ENCODE results near the gene CMTM4. TPM values are rescaled to one million over a fixed set of nuclear protein-coding genes. Genes with fewer than 3 reads are reported as not detected.
A peak's percentile ranks its signal among the peaks of the same experiment; 100 is the strongest.

The CMTM4 gene
- total RNA-seq, result 1 to 10 TPM; 2.0 to 3.1 TPM
- under 1 TPM in 2 of 3 donors, not detected in 1; 0.15 to 0.26 TPM for polyA plus RNA-seq
- 2.9 to 6.9 (median 5.2) reads per million in 6 experiments for total RNA-seq

GRCh38 chr16:66696669-66697630 lies at the start of gene CMTM4:
Gene CMTM4, minus strand, starts transcription at chr16:66696743. Its CDS starts 218 bp downstream, at chr16:66696525.
- Mint-ChIP-seq H3K9me3 (no peaks in the 10 kb centered on the region), H3K4me3 (peak within 1 kb of the TSS; percentile 79 to 90 (median 85)), H3K27ac (peak within 1 kb of the TSS; percentile 15 to 87 (median 72)), H3K4me1 (peaks cover 6 to 19% (median 16%) of the 10 kb centered on the region in 4 donors), H3K36me3 (no peaks in the 10 kb centered on the region), H3K27me3 (peaks cover 0 to 9% (median 0%) of the 10 kb centered on the region in 5 donors)
- POLR2A ChIA-PET, result interaction anchor here (0.5 kb wide), 1 partner anchor 41 kb away, joined by 3 read pairs; no protein-coding TSS in a partner anchor
- ATAC-seq, result peak; percentile 87 to 89
- peak; percentile 46 to 91 (median 76) for DNase-seq

- DNase-seq (no peak), ATAC-seq (no peak)
- Mint-ChIP-seq H3K9me3 (no peaks in the 10 kb centered on the region), H3K27ac (peak overlapping the region in 4 of 10 donors; percentile 21 to 71 (median 50)), H3K27me3 (no peaks in the 10 kb centered on the region), H3K36me3 (peaks cover 2 to 73% (median 3%) of the 10 kb centered on the region in 3 donors), H3K4me3 (peak overlapping the region in 2 of 10 donors; percentile 6 to 17), H3K4me1 (peaks cover 23 to 57% (median 41%) of the 10 kb centered on the region in 4 donors)
- POLR2A ChIA-PET, result no interaction called here
Measured at GRCh38 chr16:66746048-66746447, 49.5 kb upstream of the CMTM4 start.

GRCh38 chr16:66741950-66742808 lies 45.6 kb upstream of the CMTM4 start:
- no peak for DNase-seq
- H3K36me3 Mint-ChIP-seq, result peaks cover 0 to 85% (median 4%) of the 10 kb centered on the region in 3 donors
- peak overlapping the region in 2 of 10 donors; percentile 33 to 49 for H3K27ac Mint-ChIP-seq
- peaks cover 12 to 47% (median 25%) of the 10 kb centered on the region in 4 donors for H3K4me1 Mint-ChIP-seq
- H3K4me3 Mint-ChIP-seq, result no peak overlapping the region
- no peaks in the 10 kb centered on the region for H3K9me3 Mint-ChIP-seq
- POLR2A ChIA-PET, result interaction anchor here (0.9 kb wide), 1 partner anchor 10 kb away, joined by 3 read pairs; the partner anchor contains the start of gene DYNC1LI2
- H3K27me3 Mint-ChIP-seq, result no peaks in the 10 kb centered on the region
- no peak for ATAC-seq

- DNase-seq (no peak), ATAC-seq (no peak)
- Mint-ChIP-seq H3K27me3 (no peaks in the 10 kb centered on the region), H3K4me3 (no peak overlapping the region), H3K36me3 (peaks cover 0 to 85% (median 4%) of the 10 kb centered on the region in 3 donors), H3K27ac (no peak overlapping the region), H3K9me3 (no peaks in the 10 kb centered on the region), H3K4me1 (peaks cover 12 to 40% (median 21%) of the 10 kb centered on the region in 4 donors)
- POLR2A ChIA-PET, result interaction anchor here (0.9 kb wide), 1 partner anchor 11 kb away, joined by 3 read pairs; the partner anchor contains the start of gene DYNC1LI2
Measured at GRCh38 chr16:66741169-66741900, 44.8 kb upstream of the CMTM4 start.

- no peak for DNase-seq
- POLR2A ChIA-PET, result interaction anchor here (1.1 kb wide), 1 partner anchor 11 kb away, joined by 3 read pairs; the partner anchor contains the start of gene DYNC1LI2
- Mint-ChIP-seq H3K27me3 (no peaks in the 10 kb centered on the region), H3K4me3 (no peak overlapping the region), H3K27ac (peak overlapping the region in 4 of 10 donors; percentile 1 to 54 (median 29)), H3K4me1 (peaks cover 8 to 35% (median 19%) of the 10 kb centered on the region in 4 donors), H3K9me3 (no peaks in the 10 kb centered on the region), H3K36me3 (peaks cover 4 to 88% (median 4%) of the 10 kb centered on the region in 3 donors)
- no peak for ATAC-seq
Measured at GRCh38 chr16:66740533-66740932, 44.0 kb upstream of the CMTM4 start.

DNA sequence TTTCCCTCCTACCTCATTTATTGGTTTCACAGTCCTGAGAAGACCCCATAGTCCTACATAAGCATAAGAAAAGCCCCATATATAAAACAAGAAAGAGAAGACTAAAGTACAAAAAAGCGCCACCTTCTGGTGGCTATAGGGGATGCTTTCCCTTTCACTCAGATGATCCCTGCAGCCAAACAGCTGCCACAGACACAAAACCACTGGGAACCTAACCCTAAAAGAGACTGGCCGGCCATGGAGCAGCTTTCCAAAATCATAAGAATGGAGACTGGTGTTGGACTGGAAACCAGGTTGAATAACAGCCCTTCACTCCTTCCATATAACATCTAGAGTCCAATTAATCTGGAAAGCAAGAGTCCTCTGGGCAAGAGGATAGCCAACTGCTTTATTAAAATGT lies 43.5 kb upstream of the CMTM4 start:
- DNase-seq (peak in 4 of 10 donors; percentile 20 to 34 (median 27)), ATAC-seq (peak; percentile 56)
- H3K27me3 Mint-ChIP-seq, result no peaks in the 10 kb centered on the region
- H3K27ac Mint-ChIP-seq, result peak overlapping the region in 4 of 10 donors; percentile 12 to 63 (median 54)
- H3K36me3 Mint-ChIP-seq, result peaks cover 4 to 90% (median 9%) of the 10 kb centered on the region in 3 donors
- H3K9me3 Mint-ChIP-seq, result no peaks in the 10 kb centered on the region
- peaks cover 8 to 35% (median 19%) of the 10 kb centered on the region in 4 donors for H3K4me1 Mint-ChIP-seq
- POLR2A ChIA-PET, result interaction anchor here (1.1 kb wide), 1 partner anchor 11 kb away, joined by 3 read pairs; the partner anchor contains the start of gene DYNC1LI2
- no peak overlapping the region for H3K4me3 Mint-ChIP-seq

DNA sequence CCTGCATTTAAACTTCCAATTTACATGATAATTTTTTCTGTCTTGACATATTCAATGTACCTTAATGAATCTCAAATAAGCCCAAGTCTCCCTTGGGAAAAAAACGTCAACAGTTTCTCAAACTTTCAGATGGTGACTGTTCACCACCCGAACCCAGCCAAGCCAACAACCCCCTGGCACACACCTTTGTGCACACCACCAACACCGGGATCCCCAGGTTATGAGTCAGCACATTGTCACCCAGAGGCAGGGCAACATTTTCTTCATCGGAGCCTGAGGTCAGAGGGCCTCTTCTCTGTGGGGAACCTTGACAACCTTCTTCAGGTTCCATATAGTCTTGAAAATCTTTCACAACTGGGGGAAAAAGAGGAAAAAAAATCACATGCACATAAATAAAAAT lies 39.3 kb upstream of the CMTM4 start:
- peak overlapping the region in 1 of 10 donors; percentile 27 for H3K27ac Mint-ChIP-seq
- H3K9me3 Mint-ChIP-seq, result no peaks in the 10 kb centered on the region
- DNase-seq (no peak), ATAC-seq (no peak)
- no peak overlapping the region for H3K4me3 Mint-ChIP-seq
- POLR2A ChIA-PET, result no interaction called here
- H3K36me3 Mint-ChIP-seq, result peaks cover 0 to 93% (median 13%) of the 10 kb centered on the region in 3 donors
- no peaks in the 10 kb centered on the region for H3K27me3 Mint-ChIP-seq
- H3K4me1 Mint-ChIP-seq, result peaks cover 7 to 28% (median 14%) of the 10 kb centered on the region in 4 donors

GRCh38 chr16:66731101-66731500 lies 34.6 kb upstream of the CMTM4 start:
- POLR2A ChIA-PET, result no interaction called here
- peaks cover 2 to 9% (median 8%) of the 10 kb centered on the region in 4 donors for H3K4me1 Mint-ChIP-seq
- ATAC-seq, result no peak
- no peak overlapping the region for H3K27ac Mint-ChIP-seq
- peaks cover 0 to 84% (median 13%) of the 10 kb centered on the region in 3 donors for H3K36me3 Mint-ChIP-seq
- H3K27me3 Mint-ChIP-seq, result no peaks in the 10 kb centered on the region
- no peak overlapping the region for H3K4me3 Mint-ChIP-seq
- DNase-seq, result no peak
- no peaks in the 10 kb centered on the region for H3K9me3 Mint-ChIP-seq

- Mint-ChIP-seq H3K36me3 (peaks cover 0 to 84% (median 16%) of the 10 kb centered on the region in 3 donors), H3K4me1 (peaks cover 2 to 9% (median 8%) of the 10 kb centered on the region in 4 donors), H3K4me3 (no peak overlapping the region), H3K9me3 (no peaks in the 10 kb centered on the region), H3K27me3 (no peaks in the 10 kb centered on the region), H3K27ac (peak overlapping the region in 5 of 10 donors; percentile 9 to 53 (median 20))
- DNase-seq (no peak), ATAC-seq (no peak)
- POLR2A ChIA-PET, result no interaction called here
Measured at GRCh38 chr16:66728804-66729203, 32.3 kb upstream of the CMTM4 start.

GRCh38 chr16:66728117-66728787 lies 31.7 kb upstream of the CMTM4 start:
- H3K36me3 Mint-ChIP-seq, result peaks cover 0 to 84% (median 20%) of the 10 kb centered on the region in 3 donors
- peak overlapping the region in 5 of 10 donors; percentile 9 to 65 (median 28) for H3K27ac Mint-ChIP-seq
- POLR2A ChIA-PET, result no interaction called here
- H3K4me1 Mint-ChIP-seq, result peaks cover 2 to 9% (median 8%) of the 10 kb centered on the region in 4 donors
- peak; percentile 81 to 84 for ATAC-seq
- no peak overlapping the region for H3K4me3 Mint-ChIP-seq
- no peaks in the 10 kb centered on the region for H3K27me3 Mint-ChIP-seq
- H3K9me3 Mint-ChIP-seq, result no peaks in the 10 kb centered on the region
- peak in 4 of 10 donors; percentile 5 to 58 (median 48) for DNase-seq

DNA sequence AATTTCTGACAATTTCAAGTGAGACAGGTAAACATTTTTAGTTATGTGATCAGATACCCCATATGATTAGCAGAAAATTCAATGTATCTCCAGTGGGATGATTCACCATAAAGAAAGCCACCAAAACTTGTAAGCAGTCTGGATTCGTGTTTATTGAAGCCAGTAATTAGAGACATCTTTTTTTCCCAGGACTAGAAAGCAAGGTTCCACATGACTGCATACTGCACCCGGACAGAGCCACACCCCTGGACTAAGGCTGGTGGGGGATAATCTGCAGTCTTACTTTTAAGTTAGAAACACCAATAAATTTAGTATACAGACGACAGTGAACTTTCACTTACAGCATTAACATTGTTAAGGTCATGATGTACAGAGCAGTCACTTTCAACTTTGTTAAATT lies 24.2 kb upstream of the CMTM4 start:
- DNase-seq (no peak), ATAC-seq (no peak)
- H3K4me3 Mint-ChIP-seq, result no peak overlapping the region
- peaks cover 0 to 3% (median 0%) of the 10 kb centered on the region in 4 donors for H3K4me1 Mint-ChIP-seq
- POLR2A ChIA-PET, result no interaction called here
- peaks cover 0 to 53% (median 15%) of the 10 kb centered on the region in 3 donors for H3K36me3 Mint-ChIP-seq
- no peaks in the 10 kb centered on the region for H3K27me3 Mint-ChIP-seq
- H3K9me3 Mint-ChIP-seq, result no peaks in the 10 kb centered on the region
- H3K27ac Mint-ChIP-seq, result peak overlapping the region in 1 of 10 donors; percentile 42

Measured in naive thymus-derived CD8-positive, alpha-beta T cell (primary cell).